Activated CD4-positive, alpha-beta T cell treated with anti-CD3 and anti-CD28 coated beads, Interleukin-10, Interleukin-2, amounts not matched to agents 100 ng/mL and 50 ng/mL, durations not matched to agents 16 hours and 8 hours (primary cell): ENCODE data around the gene MAPK9.

Source experiments
- DNase-seq: peaks from one replicate; pipeline ENCODE4 v3.0.0-alpha.2; 2020

Gene MAPK9

DNA sequence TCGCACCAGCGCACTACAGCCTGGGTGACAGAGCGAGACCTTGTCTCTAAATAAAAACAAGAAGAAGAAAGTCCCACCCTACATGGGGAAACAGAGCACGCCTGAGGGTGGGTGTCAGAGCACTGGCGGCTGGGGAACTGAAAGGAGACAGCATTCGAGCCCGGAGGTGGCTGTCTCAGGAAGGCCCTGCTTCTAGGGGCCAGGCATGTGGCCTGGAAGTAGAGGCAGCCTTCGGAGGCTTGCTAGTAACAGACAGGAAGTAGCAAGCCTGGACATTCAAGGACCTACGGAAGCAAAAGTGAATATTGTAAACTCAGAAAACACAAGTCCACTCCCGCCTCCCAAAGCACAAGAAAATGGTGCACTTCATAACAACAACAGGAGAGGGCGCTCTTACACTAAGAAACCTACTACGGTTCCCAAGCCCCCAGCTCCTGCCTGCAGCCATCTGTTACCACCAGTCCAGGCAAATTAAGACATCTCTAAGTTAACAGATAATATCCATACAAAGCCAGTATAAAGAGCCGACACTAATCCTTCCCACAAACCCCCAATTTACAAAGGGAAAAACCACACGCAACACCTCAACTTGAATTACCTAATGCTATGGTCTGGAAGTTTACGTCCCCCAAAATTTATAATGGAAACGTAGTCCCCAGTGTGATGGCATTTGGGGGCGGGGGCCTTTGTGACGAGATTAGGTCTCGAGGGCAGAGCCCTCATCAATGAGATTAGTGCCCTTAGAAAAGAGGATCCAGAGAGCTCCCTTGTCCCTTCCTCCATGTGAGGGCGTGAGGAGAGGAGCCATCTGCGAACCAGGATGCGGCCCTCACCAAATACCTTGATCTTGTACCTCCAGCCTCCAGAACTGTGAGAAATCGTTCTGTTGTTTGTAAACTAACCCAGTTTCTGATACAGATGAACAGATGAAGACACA, 90.6 kb downstream of the MAPK9 start:
- DNase-seq = no peak

GRCh38 chr5:180199390-180199789, 92.5 kb downstream of the MAPK9 start:
- DNase-seq = no peak

GRCh38 chr5:180198208-180198607, 93.7 kb downstream of the MAPK9 start:
- no peak for DNase-seq

GRCh38 chr5:180197016-180197702, 94.7 kb downstream of the MAPK9 start:
- DNase-seq = no peak

GRCh38 chr5:180194410-180195345, 97.2 kb downstream of the MAPK9 start:
- DNase-seq = no peak

GRCh38 chr5:180193749-180194375, 98.0 kb downstream of the MAPK9 start:
- DNase-seq = no peak

- no peak for DNase-seq
Observed at GRCh38 chr5:180191716-180192115, 100.2 kb downstream of the MAPK9 start.

GRCh38 chr5:180187767-180188166, 104.1 kb downstream of the MAPK9 start:
- DNase-seq = no peak
